Ureter (tissue), 1 donor: ENCODE measurements around the gene HDAC6. TPM values are rescaled to one million over a fixed set of nuclear protein-coding genes. Genes with fewer than 3 reads are reported as not detected.

Source experiments
- total RNA-seq: library from RNA; stranded (reverse); gene quantifications from one replicate; pipeline ENCODE4 v1.2.4, GENCODE V29; 2023
- donor health status: DM: yes; HTN: yes; CAD: no.

HDAC6 gene
- total RNA-seq, 1 donor from 2014 or later, result 96.8 TPM

Other genes starting within 250 kb of the HDAC6 start
- 364 TPM for gene RBM3, start 227.6 kb upstream of the HDAC6 start, total RNA-seq
- gene WDR13, start 204.6 kb upstream of the HDAC6 start, total RNA-seq, result 127 TPM
- gene WAS, start 118.3 kb upstream of the HDAC6 start, total RNA-seq, result 4.8 TPM
- 4.1 TPM for gene SUV39H1, start 105.3 kb upstream of the HDAC6 start, total RNA-seq
- not detected for gene GLOD5, start 40.3 kb upstream of the HDAC6 start, total RNA-seq
- gene GATA1, start 15.5 kb upstream of the HDAC6 start, total RNA-seq, result not detected
- gene ERAS, start 24.4 kb downstream of the HDAC6 start, total RNA-seq, result not detected
- gene PCSK1N, start 33.5 kb downstream of the HDAC6 start, total RNA-seq, result 4.5 TPM
- gene TIMM17B, start 95.7 kb downstream of the HDAC6 start, total RNA-seq, result 50.6 TPM
- 65.1 TPM for gene PQBP1, start 95.9 kb downstream of the HDAC6 start, total RNA-seq
- gene SLC35A2, start 109.6 kb downstream of the HDAC6 start, total RNA-seq, result 38.4 TPM
- 13.6 TPM for gene PIM2, start 117.0 kb downstream of the HDAC6 start, total RNA-seq
- 53.8 TPM for gene OTUD5, start 155.5 kb downstream of the HDAC6 start, total RNA-seq
- 3.4 TPM for gene KCND1, start 169.8 kb downstream of the HDAC6 start, total RNA-seq
- 56.8 TPM for gene GRIPAP1, start 200.2 kb downstream of the HDAC6 start, total RNA-seq
- 45.2 TPM for gene TFE3, start 241.3 kb downstream of the HDAC6 start, total RNA-seq